HG03095 (cell line): ENCODE measurements around the gene GGT1.
"Not testable (repeated sequence)": the region's sequence is repeated elsewhere in the genome, so short reads cannot be mapped to it uniquely, and the experiment has no call there.

ENCODE experiments used
- ATAC-seq: cut with Tn5 transposase; IDR thresholded peaks from one replicate; pipeline ENCODE4 v1.9.1; 2021; ENCODE audit warnings: moderate library complexity; ENCODE audit not compliant: unreplicated experiment

Gene GGT1

GRCh38 chr22:24602847-24603769, at the start of gene GGT1:
TSS of gene GGT1 (plus strand) at chr22:24603193. CDS start at chr22:24611082, 7,889 bp downstream.
- not testable (repeated sequence) for ATAC-seq

- no peak for ATAC-seq
Measured at GRCh38 chr22:24553597-24554312, 49.2 kb upstream of the GGT1 start.

- no peak for ATAC-seq
Measured at GRCh38 chr22:24554313-24555164, 48.5 kb upstream of the GGT1 start, which contains the start of gene GUCD1. TSS of gene GUCD1 (minus strand) at chr22:24555138. CDS start at chr22:24554991, 147 bp downstream.

GRCh38 chr22:24555165-24556039, 47.6 kb upstream of the GGT1 start, which contains the start of gene SNRPD3:
TSS of gene SNRPD3 (plus strand) at chr22:24555999. CDS start at chr22:24557675, 1,676 bp downstream.
- peak; percentile 63 for ATAC-seq

- no peak for ATAC-seq
Measured at GRCh38 chr22:24559471-24559870, 43.5 kb upstream of the GGT1 start.

- no peak for ATAC-seq
Measured at GRCh38 chr22:24563246-24563645, 39.7 kb upstream of the GGT1 start.

- ATAC-seq, result no peak
Measured at GRCh38 chr22:24564376-24565058, 38.5 kb upstream of the GGT1 start.

GRCh38 chr22:24565077-24565476, 37.9 kb upstream of the GGT1 start:
- no peak for ATAC-seq

GRCh38 chr22:24566899-24567511, 36.0 kb upstream of the GGT1 start:
- no peak for ATAC-seq

GRCh38 chr22:24567668-24568067, 35.3 kb upstream of the GGT1 start:
- no peak for ATAC-seq

- ATAC-seq, result no peak
Measured at GRCh38 chr22:24571266-24571665, 31.7 kb upstream of the GGT1 start.

GRCh38 chr22:24576778-24577177, 26.2 kb upstream of the GGT1 start:
- ATAC-seq, result no peak

GRCh38 chr22:24578355-24579257, 24.4 kb upstream of the GGT1 start:
- ATAC-seq, result no peak

- ATAC-seq, result no peak
Measured at GRCh38 chr22:24579258-24579601, 23.8 kb upstream of the GGT1 start.

GRCh38 chr22:24580276-24580675, 22.7 kb upstream of the GGT1 start:
- ATAC-seq, result no peak

GRCh38 chr22:24582056-24582814, 20.8 kb upstream of the GGT1 start:
- no peak for ATAC-seq
